Fibroblast of villous mesenchyme (primary cell): ENCODE measurements around the gene CDH4. TPM values are rescaled to one million over a fixed set of nuclear protein-coding genes. Genes with fewer than 3 reads are reported as not detected.
"Not testable (repeated sequence)": the region's sequence is repeated elsewhere in the genome, so short reads cannot be mapped to it uniquely, and the experiment has no call there.

Source experiments
- DNase-seq: peaks from one replicate; pipeline ENCODE4 v3.0.0-alpha.2; 2010; ENCODE audit warnings: low read depth
- H3K4me3 ChIP-seq: 2 replicates; pipeline ENCODE4 v1.5.1; 2011; ENCODE audit warnings: low read depth, mild to moderate bottlenecking, low read length
- total RNA-seq: library from RNA; depleted of rRNA; stranded (reverse); fragments of >200 nt; gene quantifications from 2 replicates; pipeline ENCODE4 v1.2.3, GENCODE V29; 2012
- TF ChIP-seq, protein P1 (sequence below): IDR thresholded peaks from 2 replicates; pipeline ENCODE4 v1.5.1; 2012; ENCODE audit warnings: low read depth, mild to moderate bottlenecking, low read length; ENCODE audit not compliant: insufficient read depth

The CDH4 gene
- total RNA-seq, 1 donor, result 1.7 TPM

GRCh38 chr20:61850457-61850856 lies 598.4 kb downstream of the CDH4 start:
- no peak overlapping the region for H3K4me3 ChIP-seq
- TF ChIP-seq, protein P1, sequence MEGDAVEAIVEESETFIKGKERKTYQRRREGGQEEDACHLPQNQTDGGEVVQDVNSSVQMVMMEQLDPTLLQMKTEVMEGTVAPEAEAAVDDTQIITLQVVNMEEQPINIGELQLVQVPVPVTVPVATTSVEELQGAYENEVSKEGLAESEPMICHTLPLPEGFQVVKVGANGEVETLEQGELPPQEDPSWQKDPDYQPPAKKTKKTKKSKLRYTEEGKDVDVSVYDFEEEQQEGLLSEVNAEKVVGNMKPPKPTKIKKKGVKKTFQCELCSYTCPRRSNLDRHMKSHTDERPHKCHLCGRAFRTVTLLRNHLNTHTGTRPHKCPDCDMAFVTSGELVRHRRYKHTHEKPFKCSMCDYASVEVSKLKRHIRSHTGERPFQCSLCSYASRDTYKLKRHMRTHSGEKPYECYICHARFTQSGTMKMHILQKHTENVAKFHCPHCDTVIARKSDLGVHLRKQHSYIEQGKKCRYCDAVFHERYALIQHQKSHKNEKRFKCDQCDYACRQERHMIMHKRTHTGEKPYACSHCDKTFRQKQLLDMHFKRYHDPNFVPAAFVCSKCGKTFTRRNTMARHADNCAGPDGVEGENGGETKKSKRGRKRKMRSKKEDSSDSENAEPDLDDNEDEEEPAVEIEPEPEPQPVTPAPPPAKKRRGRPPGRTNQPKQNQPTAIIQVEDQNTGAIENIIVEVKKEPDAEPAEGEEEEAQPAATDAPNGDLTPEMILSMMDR, result no peak
- no peak for DNase-seq

DNA sequence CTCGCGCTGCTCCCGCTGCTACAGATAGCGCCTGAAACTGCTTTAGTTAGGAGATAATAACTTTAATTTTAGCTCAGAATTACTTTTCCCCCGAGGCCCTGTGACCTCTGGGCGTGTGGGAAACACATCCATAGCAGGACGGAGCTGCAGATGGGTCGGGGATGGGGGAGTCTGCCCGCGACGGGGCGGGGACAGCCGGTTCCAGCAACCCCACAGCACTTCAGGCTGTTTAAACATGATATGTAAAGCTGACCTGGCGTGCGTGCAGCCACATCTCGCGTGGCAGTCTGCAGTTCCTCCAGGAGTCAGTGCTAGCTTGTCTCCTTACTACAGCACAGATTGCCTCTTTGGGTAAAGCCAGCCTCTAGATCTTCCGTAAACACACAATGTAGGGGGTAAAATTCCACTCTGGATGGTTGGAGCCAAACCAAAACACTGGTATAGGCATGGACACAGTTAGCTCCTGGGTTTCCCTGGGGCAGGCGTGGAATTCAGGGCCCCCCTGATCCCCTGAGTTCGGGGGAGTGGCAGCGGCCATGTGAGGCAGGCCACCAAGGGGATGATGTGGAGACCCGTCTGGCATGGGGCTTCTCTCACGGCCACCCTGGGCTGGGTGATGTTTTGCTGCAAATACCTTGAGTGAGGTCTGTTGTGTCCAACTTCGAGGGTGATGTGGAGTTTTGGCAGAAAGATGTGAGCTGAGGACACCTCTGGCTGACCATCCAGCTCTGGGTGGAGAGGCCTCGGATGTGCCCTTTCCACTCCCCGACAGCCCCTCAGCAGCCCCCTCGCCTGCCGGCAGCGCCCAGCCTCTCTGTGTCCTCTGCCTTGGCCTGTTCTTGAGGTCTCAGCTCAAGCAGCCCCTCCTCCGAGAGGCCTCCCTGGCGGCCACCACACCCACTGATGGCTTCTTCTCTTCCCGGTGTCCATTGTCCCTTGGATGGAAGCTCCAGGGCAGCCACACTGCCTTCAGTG lies 599.2 kb downstream of the CDH4 start:
- TF ChIP-seq, protein P1, result no peak
- H3K4me3 ChIP-seq, result no peak overlapping the region
- no peak for DNase-seq

DNA sequence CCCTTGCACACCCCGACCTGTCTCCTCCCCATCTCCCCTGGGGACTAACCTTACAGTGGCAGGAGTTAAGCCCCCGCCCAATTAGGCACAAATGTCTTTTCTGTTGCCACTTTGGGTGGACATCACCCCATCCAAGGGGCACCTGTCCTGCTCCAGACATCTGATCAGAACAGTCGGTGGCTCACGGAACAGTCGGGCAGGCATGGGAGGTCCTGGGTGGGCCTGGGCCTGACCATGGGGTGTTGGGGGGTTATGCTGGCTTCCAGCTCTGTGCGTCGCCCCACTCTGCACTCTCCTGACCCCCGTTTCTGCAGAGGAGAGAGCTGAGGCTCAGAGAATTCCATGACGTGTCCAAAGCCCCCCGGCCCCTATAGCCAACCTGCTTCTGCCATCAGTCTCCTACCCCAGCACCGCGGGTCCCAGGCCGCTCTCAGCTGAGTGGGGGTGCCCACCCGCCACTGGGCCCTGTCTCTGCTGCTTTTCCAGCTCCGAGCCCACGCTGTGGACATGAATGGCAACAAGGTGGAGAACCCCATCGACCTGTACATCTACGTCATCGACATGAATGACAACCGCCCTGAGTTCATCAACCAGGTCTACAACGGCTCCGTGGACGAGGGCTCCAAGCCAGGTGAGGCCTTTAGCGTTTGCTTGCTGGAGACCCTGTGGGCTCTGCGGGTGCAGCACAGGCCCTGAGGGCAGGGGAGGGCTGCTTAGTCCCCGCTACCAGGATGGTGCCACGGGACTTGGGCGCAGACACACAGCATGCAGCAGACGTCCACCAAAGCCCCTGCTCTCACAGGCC lies 600.4 kb downstream of the CDH4 start:
- no peak for DNase-seq
- TF ChIP-seq, protein P1, result no peak
- H3K4me3 ChIP-seq, result no peak overlapping the region

DNA sequence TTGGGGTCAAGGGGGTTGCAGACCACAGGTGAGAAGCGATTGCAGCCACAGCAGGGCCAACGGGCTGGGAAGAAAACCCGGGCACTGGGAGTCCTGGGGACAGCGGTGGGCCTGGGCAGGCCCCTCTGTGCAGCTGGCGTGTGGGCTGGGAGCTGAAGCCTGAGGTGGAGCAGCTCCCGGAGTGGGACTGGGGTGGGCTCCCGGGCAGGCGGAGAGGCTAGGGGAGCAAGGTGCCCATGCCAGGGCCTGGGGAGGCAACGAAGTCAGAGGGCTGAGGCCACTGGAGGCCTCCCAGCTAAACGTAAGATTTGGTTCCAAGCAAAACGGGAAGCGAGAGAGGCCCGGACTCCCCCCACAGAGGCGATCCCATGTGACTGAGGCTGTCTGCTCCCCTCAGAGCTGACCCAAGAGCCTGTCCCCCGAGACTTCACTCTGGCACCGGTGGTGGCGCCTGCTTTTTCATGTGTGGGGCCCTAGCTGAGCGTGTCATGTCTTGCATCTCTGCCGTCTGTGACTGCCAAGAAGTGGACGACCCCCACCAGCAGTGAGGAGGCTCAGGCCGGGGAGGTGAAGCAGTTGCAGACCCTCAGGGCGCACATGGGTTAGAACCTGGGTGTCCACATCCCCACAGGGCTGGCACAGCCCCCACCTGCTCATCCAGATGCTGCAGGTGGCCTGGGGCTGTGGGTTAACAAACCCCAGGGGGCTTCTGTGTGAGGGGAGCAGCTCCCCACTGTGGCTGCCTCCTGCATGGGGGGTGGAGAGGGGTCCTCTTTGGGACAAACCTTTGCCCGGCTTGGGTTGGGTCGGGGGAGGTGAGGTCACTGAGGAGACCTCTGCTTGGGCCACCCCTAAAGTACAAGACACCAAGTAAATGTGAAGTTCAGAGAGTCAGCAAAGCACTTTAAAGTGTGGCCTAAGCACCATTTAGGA lies 601.3 kb downstream of the CDH4 start:
- TF ChIP-seq, protein P1, result no peak
- H3K4me3 ChIP-seq, result no peak overlapping the region
- DNase-seq, result no peak

- not testable (repeated sequence) for H3K4me3 ChIP-seq, DNase-seq
These were observed 602.5 kb downstream of the CDH4 start for GRCh38 chr20:61854538-61854937.

- TF ChIP-seq, protein P1, result no peak
- no peak for DNase-seq
- H3K4me3 ChIP-seq, result no peak overlapping the region
These were observed 603.2 kb downstream of the CDH4 start for GRCh38 chr20:61855286-61855685.
